ENCODE data around the gene COTL1. TPM values are rescaled to one million over a fixed set of nuclear protein-coding genes. Genes with fewer than 3 reads are reported as not detected.
A peak's percentile ranks its signal among the peaks of the same experiment; 100 is the strongest.

Gene COTL1
- total RNA-seq, 2 experiments from 2014 or later: 179 to 181 TPM

DNA sequence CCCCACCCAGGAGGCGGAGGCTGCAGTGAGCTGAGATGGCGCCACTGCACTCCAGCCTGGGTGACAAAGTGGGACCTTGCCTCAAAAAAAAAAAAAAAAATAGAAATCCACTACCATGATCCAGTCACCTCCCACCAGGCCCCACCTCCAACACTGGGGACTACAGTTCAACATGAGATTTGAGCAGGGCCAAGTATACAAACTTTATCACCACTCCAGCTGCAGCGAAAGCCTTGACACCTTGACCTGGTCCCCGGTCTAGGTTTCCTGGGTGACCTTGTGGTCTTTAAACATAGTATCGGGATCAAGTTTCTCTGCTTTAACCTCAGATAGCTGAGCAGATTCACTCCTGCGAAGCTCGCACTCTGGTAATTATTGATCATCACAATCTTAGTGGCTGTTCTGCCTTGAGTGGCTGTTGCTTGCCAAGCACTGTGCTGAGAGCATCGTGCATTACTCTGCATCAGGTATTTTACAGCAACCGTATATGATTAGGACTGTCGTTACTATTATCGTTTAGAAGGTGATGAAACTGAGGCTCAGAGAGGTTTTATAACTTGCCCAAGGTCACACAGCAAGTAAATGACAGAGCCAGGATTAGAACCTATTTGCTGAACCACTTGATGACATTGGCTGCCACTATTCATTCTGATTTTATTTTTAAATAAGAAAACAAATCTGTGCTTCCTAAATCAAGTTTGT is 63.1 kb downstream of the COTL1 start:
- no peaks in the 10 kb centered on the region for H3K36me3 ChIP-seq (ENCODE audit: insufficient read depth, low read length)
- no peak overlapping the region for H3K4me3 ChIP-seq (ENCODE audit: low read length)
- H3K4me3 Mint-ChIP-seq: no peak overlapping the region
- H3K9me3 Mint-ChIP-seq: no peaks in the 10 kb centered on the region
- H3K27ac ChIP-seq (ENCODE audit: low read depth in 1 of 2, low read length in 2 of 2): peak overlapping the region; percentile 51 to 63
- ChIA-PET POLR2A (no interaction called here), CTCF (interaction anchor here (0.7 to 1.4 kb wide), 6 partner anchors 12 to 170 kb away, joined by 3 to 4 read pairs (median 3); no protein-coding TSS in a partner anchor)
- peaks cover 35% of the 10 kb centered on the region for H3K4me1 ChIP-seq (ENCODE audit: insufficient read depth, low read length)
- DNase-seq (no peak), ATAC-seq (ENCODE audit: poor library complexity) (no peak)
- H3K4me1 Mint-ChIP-seq (ENCODE audit: low read depth): peaks cover 15% of the 10 kb centered on the region
- H3K36me3 Mint-ChIP-seq (ENCODE audit: low read depth): no peaks in the 10 kb centered on the region
- no peaks in the 10 kb centered on the region for H3K9me3 ChIP-seq (ENCODE audit: control insufficient read depth in 1 of 2, insufficient read depth in 1 of 2, low read length in 2 of 2)
- no peaks in the 10 kb centered on the region for H3K27me3 ChIP-seq (ENCODE audit: control insufficient read depth in 1 of 2, insufficient read depth in 2 of 2, low read length in 2 of 2)
- TF ChIP-seq, protein P1, sequence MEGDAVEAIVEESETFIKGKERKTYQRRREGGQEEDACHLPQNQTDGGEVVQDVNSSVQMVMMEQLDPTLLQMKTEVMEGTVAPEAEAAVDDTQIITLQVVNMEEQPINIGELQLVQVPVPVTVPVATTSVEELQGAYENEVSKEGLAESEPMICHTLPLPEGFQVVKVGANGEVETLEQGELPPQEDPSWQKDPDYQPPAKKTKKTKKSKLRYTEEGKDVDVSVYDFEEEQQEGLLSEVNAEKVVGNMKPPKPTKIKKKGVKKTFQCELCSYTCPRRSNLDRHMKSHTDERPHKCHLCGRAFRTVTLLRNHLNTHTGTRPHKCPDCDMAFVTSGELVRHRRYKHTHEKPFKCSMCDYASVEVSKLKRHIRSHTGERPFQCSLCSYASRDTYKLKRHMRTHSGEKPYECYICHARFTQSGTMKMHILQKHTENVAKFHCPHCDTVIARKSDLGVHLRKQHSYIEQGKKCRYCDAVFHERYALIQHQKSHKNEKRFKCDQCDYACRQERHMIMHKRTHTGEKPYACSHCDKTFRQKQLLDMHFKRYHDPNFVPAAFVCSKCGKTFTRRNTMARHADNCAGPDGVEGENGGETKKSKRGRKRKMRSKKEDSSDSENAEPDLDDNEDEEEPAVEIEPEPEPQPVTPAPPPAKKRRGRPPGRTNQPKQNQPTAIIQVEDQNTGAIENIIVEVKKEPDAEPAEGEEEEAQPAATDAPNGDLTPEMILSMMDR (IDR thresholded peaks at IDR 0.05): no peak
- H3K27ac Mint-ChIP-seq: no peak overlapping the region
- H3K27me3 Mint-ChIP-seq: no peaks in the 10 kb centered on the region
- intact Hi-C loops (cut with DNase I, micrococcal nuclease): loop anchor here in 1 of 2 experiments (5.0 kb wide), 1 partner anchor 42 kb away; no protein-coding TSS in a partner anchor

DNA sequence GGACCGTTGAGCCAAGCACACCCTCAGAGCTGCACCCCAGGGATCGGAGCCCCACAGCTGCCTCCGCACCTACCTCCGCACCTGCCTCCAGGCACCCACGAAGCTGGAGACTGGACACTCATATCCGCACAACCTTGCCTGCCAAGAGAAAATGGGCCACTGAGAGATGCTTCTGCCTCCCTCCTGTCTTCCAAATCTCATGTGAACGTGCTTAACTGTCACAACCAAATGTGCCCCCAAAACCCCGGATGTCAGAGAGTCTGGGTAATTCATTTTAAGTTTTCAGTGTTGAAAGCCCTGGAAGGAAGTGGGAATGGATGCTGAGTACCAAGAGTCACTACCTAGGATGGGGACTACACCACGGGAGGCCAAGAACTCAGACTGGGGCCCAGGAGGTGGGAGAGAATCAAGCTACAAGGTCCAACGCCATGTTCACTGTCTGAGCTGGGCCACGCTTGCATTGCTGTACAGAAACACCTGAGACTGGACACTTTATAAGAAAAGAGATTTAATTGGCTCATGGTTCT is 63.9 kb downstream of the COTL1 start:
- H3K4me1 ChIP-seq (ENCODE audit: insufficient read depth, low read length): peaks cover 43% of the 10 kb centered on the region
- no peak for ATAC-seq (ENCODE audit: poor library complexity)
- TF ChIP-seq, protein P1 (IDR thresholded peaks at IDR 0.05): no peak
- H3K9me3 ChIP-seq (ENCODE audit: control insufficient read depth in 1 of 2, insufficient read depth in 1 of 2, low read length in 2 of 2): no peaks in the 10 kb centered on the region
- Mint-ChIP-seq H3K36me3 (ENCODE audit: low read depth) (no peaks in the 10 kb centered on the region), H3K9me3 (no peaks in the 10 kb centered on the region), H3K4me3 (no peak overlapping the region), H3K27ac (no peak overlapping the region), H3K4me1 (ENCODE audit: low read depth) (peaks cover 24% of the 10 kb centered on the region), H3K27me3 (no peaks in the 10 kb centered on the region)
- H3K4me3 ChIP-seq (ENCODE audit: low read length): peak overlapping the region; percentile 62
- H3K27me3 ChIP-seq (ENCODE audit: control insufficient read depth in 1 of 2, insufficient read depth in 2 of 2, low read length in 2 of 2): no peaks in the 10 kb centered on the region
- ChIA-PET CTCF (interaction anchor here (0.7 to 1.4 kb wide), 6 partner anchors 11 to 48 kb away, joined by 3 to 4 read pairs (median 4); no protein-coding TSS in a partner anchor), POLR2A (no interaction called here)
- peak overlapping the region; percentile 51 to 63 for H3K27ac ChIP-seq (ENCODE audit: low read depth in 1 of 2, low read length in 2 of 2)
- no peaks in the 10 kb centered on the region for H3K36me3 ChIP-seq (ENCODE audit: insufficient read depth, low read length)
- DNase-seq: peak in 13 of 14 experiments; percentile 27 to 90 (median 48)
- intact Hi-C loops (cut with DNase I, micrococcal nuclease): no loop called here

DNA sequence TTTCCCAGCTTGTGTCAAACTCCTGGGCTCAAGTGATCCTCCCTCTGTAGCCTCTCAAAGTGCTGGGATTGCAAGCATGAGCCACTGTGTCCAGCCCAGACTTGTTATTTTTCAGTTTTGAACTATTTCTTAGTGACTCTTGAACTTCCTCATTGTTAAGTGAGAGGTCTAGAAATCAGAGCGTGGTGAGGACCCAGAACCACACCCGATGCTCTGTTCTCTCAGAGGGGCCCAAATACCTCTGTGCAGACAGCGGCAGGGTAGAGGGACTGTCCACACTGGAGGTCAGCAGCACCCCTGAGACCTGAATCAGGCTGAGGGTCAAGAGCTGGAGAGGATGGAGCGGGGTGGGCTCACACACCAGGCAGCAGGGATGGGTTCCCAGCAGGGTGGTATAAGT is 65.7 kb downstream of the COTL1 start:
- Histone ChIP-seq H3K27ac (ENCODE audit: low read depth in 1 of 2, low read length in 2 of 2) (peak overlapping the region; percentile 9 to 63), H3K4me1 (ENCODE audit: insufficient read depth, low read length) (peaks cover 56% of the 10 kb centered on the region), H3K27me3 (ENCODE audit: control insufficient read depth in 1 of 2, insufficient read depth in 2 of 2, low read length in 2 of 2) (no peaks in the 10 kb centered on the region), H3K4me3 (ENCODE audit: low read length) (peak overlapping the region; percentile 62), H3K36me3 (ENCODE audit: insufficient read depth, low read length) (no peaks in the 10 kb centered on the region), H3K9me3 (ENCODE audit: control insufficient read depth in 1 of 2, insufficient read depth in 1 of 2, low read length in 2 of 2) (no peaks in the 10 kb centered on the region)
- Mint-ChIP-seq H3K36me3 (ENCODE audit: low read depth) (no peaks in the 10 kb centered on the region), H3K9me3 (no peaks in the 10 kb centered on the region), H3K4me1 (ENCODE audit: low read depth) (peaks cover 26% of the 10 kb centered on the region), H3K4me3 (no peak overlapping the region), H3K27me3 (no peaks in the 10 kb centered on the region), H3K27ac (no peak overlapping the region)
- TF ChIP-seq, protein P1 (IDR thresholded peaks at IDR 0.05): no peak
- intact Hi-C loops (cut with DNase I, micrococcal nuclease): no loop called here
- ChIA-PET POLR2A (interaction anchor here (0.8 kb wide), 1 partner anchor 56 kb away, joined by 3 read pairs; no protein-coding TSS in a partner anchor), CTCF (interaction anchor here (1.0 to 2.7 kb wide), 6 partner anchors 10 to 69 kb away, joined by 3 to 15 read pairs (median 3); no protein-coding TSS in a partner anchor)
- no peak for ATAC-seq (ENCODE audit: poor library complexity)
- DNase-seq: no peak

Data from CD4-positive, alpha-beta T cell (primary cell).